ENCODE measurements around the gene LSR. TPM values are rescaled to one million over a fixed set of nuclear protein-coding genes. Genes with fewer than 3 reads are reported as not detected.

Gene LSR
- total and polyA plus RNA-seq, 12 donors = 8.2 to 106 (median 58.7) TPM

- intact Hi-C loops (cut with DNase I) = no loop called here
- no peaks in the 10 kb centered on the region for H3K36me3 ChIP-seq (replicated peaks in 1 of 2)
- no peak overlapping the region for H3K27ac ChIP-seq
- 91 to 96% (median 92%) methylated on average over 7 of the region's 7 CpGs for WGBS, 4 donors
- no peak for DNase-seq
- no peaks in the 10 kb centered on the region for H3K9me3 ChIP-seq (replicated peaks in 1 of 3)
- H3K4me1 ChIP-seq (replicated peaks in 1 of 2) = no peaks in the 10 kb centered on the region
- H3K27me3 ChIP-seq = no peaks in the 10 kb centered on the region
- TF ChIP-seq POLR2A (IDR thresholded peaks at IDR 0.05) = no peak
- TF ChIP-seq, protein P1, sequence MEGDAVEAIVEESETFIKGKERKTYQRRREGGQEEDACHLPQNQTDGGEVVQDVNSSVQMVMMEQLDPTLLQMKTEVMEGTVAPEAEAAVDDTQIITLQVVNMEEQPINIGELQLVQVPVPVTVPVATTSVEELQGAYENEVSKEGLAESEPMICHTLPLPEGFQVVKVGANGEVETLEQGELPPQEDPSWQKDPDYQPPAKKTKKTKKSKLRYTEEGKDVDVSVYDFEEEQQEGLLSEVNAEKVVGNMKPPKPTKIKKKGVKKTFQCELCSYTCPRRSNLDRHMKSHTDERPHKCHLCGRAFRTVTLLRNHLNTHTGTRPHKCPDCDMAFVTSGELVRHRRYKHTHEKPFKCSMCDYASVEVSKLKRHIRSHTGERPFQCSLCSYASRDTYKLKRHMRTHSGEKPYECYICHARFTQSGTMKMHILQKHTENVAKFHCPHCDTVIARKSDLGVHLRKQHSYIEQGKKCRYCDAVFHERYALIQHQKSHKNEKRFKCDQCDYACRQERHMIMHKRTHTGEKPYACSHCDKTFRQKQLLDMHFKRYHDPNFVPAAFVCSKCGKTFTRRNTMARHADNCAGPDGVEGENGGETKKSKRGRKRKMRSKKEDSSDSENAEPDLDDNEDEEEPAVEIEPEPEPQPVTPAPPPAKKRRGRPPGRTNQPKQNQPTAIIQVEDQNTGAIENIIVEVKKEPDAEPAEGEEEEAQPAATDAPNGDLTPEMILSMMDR (IDR thresholded peaks at IDR 0.05) = no peak
- no peak overlapping the region for H3K4me3 ChIP-seq
Measured at GRCh38 chr19:35296644-35297514, 48.1 kb downstream of the LSR start.

DNA sequence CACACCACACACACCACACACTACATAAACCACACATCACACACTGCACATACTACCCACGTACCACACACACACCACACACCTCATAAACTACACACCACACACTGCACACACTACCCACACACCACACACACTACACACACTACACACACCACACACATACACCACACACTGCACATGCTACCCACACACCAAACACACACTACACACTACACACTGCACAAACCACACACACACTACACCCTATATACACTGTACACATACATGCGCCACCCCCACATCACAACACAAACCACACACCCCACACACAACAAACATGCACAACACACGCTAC is 48.7 kb downstream of the LSR start:
- Histone ChIP-seq H3K4me1 (replicated peaks in 1 of 2) (no peaks in the 10 kb centered on the region), H3K27me3 (no peaks in the 10 kb centered on the region), H3K9me3 (replicated peaks in 1 of 3) (no peaks in the 10 kb centered on the region), H3K27ac (no peak overlapping the region), H3K36me3 (replicated peaks in 1 of 2) (no peaks in the 10 kb centered on the region), H3K4me3 (no peak overlapping the region)
- no peak for DNase-seq
- intact Hi-C loops (cut with DNase I) = no loop called here
- 85 to 96% (median 91%) methylated on average over 3 of the region's 3 CpGs for WGBS, 4 donors
- TF ChIP-seq POLR2A (IDR thresholded peaks at IDR 0.05) = no peak
- TF ChIP-seq, protein P1 (IDR thresholded peaks at IDR 0.05) = no peak

GRCh38 chr19:35297922-35298321 is 49.1 kb downstream of the LSR start:
- no peaks in the 10 kb centered on the region for H3K36me3 ChIP-seq (replicated peaks in 1 of 2)
- DNase-seq = no peak
- no peaks in the 10 kb centered on the region for H3K27me3 ChIP-seq
- H3K27ac ChIP-seq = no peak overlapping the region
- TF ChIP-seq, protein P1 (IDR thresholded peaks at IDR 0.05) = no peak
- TF ChIP-seq POLR2A (IDR thresholded peaks at IDR 0.05) = no peak
- intact Hi-C loops (cut with DNase I) = no loop called here
- WGBS, 4 donors = 82 to 93% (median 91%) methylated on average over 2 of the region's 2 CpGs
- H3K9me3 ChIP-seq (replicated peaks in 1 of 3) = no peaks in the 10 kb centered on the region
- H3K4me1 ChIP-seq (replicated peaks in 1 of 2) = no peaks in the 10 kb centered on the region
- no peak overlapping the region for H3K4me3 ChIP-seq

DNA sequence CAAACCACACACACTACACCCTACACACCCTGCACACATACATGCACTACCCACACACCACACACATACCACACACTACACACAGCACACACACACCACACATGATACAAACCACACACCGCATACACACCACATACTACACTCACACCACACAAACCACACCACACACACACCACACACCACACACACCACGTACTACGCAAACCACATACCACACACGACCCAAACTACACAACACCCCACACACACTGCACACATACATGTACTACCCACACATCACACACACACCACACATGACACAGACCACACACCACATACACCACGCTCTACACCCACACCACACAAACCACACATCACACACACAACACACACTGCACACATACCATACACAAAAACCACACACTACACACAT is 49.8 kb downstream of the LSR start:
- H3K9me3 ChIP-seq (replicated peaks in 1 of 3) = no peaks in the 10 kb centered on the region
- no peaks in the 10 kb centered on the region for H3K4me1 ChIP-seq (replicated peaks in 1 of 2)
- WGBS, 4 donors = 86 to 94% (median 91%) methylated on average over 5 of the region's 5 CpGs
- H3K27me3 ChIP-seq = no peaks in the 10 kb centered on the region
- H3K36me3 ChIP-seq (replicated peaks in 1 of 2) = no peaks in the 10 kb centered on the region
- H3K4me3 ChIP-seq = no peak overlapping the region
- DNase-seq = no peak
- no peak overlapping the region for H3K27ac ChIP-seq
- intact Hi-C loops (cut with DNase I) = no loop called here
- no peak for TF ChIP-seq POLR2A (IDR thresholded peaks at IDR 0.05)
- TF ChIP-seq, protein P1 (IDR thresholded peaks at IDR 0.05) = no peak
